GM19025 (cell line): Measurements from ENCODE around the gene ST6GALNAC2.

Experiments
- ATAC-seq: cut with Tn5 transposase; IDR thresholded peaks from one replicate; pipeline ENCODE4 v1.9.1; 2021; ENCODE audit warnings: mild to moderate bottlenecking, low read depth, moderate library complexity; ENCODE audit not compliant: unreplicated experiment

The ST6GALNAC2 gene

DNA sequence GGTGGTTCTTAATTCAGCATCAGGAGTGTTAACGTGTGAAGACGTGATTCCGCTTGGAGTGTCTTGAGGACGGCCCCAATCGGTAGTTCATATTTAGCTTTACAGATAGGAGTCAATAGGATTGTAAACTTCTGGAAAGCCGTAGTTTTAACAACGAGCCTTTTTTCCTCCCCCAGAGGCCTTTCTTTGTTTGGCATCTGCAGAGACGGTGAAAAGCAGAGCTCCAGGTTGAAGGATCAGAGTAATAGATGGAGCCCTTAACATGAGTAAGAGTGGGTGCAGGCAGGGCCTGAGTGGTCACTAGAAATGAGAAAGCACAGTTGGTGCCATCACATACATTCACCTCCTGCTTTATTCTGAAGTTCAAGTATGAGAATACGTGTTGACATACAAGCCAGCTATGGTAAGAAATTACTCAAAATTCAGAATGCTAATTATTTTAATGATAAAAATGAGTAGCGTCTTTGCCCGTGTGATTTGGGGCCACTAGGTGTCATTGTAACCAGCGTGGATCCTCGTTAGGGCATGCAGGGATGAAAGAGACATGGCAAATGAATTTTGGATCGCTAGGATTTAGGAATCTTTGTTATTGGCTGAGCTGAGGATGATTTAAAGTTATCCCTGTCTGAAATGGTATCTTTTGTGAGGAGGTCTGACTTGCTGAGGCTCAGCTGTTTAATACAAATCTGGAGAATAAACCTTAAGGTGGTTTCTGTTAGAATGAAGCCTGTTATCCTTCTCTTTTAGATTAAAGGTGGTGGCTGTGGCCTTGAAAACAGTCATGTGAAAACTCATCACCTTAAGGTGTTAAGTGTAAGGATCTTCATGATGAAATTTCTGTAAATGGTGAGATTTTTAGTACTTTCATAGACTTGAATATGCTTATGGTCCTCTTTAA, 27.2 kb downstream of the ST6GALNAC2 start:
- ATAC-seq: no peak

DNA sequence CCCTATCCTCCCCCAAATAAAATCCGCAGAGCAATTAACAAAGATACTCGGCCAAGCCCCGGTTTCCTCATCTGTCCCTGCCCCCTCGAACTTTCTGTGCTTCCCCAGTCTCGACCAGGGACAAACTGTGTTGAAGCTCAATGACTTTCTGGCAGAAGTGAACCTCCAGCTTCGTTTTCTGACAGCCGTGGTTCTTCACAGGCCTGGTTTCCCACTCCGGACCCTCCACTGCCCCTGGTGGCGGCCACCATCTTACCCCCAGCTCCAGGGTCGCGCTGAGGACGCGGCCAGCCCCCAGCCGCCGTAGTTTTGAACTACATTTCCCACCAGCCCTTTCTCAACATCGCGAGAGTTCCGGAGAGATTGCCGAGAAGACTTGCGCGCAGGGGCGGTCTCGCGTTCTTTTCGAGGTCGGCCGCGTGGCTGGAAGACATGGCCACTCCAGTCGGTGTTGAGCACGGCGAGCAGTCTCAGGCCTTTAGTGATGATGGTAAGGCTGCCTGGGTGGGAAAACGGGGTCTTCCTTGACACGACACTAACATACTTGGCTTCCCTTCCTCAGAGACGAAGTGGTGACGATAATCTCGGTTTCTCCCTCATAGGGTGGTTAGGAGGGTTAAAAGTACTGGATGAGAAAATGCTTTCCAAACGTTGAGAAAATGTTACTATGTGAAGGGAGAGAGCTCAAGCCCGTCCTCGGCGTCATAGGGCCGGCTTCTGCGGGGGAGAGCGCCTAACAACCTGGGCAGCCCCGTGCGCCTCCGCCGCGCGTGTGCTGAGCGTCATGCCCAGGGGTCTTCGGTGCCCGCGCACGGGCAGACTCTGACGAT, 28.1 kb downstream of the ST6GALNAC2 start:
- peak; percentile 83 for ATAC-seq

DNA sequence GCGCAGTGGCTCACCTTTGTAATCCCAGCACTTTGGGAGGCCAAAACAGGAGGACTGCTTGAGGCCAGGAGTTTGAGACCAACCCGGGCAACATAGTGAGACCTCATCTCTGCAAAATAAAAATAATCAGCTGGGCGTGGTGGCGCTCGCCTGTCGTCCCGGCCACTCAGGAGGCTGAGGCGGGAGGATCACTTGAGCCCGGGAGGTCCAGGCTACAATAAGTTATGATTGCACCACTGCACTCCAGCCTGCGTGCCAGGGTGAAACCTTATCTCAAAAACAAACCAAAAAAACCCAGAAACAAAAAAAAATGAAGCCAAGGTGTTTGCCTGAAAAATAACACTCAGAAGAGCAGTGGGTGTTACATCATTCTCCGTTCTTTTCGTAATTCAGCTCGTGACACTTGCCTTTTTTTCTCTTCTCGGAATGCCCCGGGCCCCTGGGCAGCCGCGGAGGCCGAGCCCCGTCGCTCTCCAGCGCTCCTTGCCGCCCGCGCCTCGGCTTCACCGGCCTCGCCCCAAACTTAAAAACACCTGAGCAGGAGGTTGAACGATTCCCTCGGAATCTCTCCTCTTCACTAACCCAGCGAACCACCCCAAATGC, 28.8 kb downstream of the ST6GALNAC2 start:
- ATAC-seq: no peak

DNA sequence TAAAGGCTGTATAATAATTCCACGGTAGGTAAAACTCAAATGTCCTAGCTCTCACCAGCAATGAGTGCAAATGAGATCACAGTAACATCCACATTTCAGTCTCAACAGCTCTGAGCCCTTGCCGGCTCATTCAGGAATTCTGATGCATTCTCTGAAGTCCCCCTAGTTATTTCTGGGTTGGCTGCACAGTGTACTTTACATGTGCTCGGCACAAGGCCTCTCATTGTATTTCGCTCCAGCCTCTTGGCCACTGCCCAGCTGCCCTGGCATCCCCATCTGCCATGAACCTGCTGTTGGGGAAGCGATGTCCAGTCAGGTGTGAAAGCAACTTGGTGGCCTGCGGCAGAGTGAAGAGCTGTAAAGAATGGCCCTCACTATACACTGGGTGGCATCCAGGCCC, 31.5 kb downstream of the ST6GALNAC2 start:
- ATAC-seq: no peak

DNA sequence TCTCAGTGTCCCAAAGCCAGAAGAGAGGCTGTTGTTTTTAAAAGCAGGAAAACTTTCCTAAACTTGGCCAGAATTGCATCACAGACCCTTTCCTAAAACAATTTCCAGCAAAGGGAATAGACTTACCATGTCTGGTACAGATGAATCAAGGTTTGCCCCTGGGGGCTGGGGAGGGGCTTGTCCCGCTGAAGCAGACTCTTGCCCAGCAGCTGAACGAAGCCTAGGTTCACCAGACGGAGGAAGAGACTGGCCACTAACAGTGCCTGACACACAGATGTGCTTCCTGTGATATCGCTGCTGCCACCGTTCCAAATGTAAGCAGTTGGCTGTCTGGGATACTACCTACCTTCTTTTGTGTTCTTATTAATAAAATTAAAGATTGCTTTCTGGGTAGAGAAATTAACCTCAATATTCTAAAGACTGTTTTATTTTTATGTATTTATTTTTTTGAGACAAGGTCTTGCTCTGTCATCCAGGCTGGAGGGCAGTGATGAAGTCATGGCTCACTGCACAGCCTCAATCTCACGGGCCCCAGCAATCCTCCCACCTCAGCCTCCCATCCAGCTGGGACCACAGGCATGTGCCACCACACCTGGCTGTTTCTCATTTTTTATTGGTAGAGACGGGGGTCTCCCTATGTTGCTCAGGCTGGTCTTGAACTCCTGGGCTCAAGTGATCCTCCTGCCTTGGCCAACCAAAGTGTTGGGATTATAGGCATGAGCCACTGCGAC, 32.3 kb downstream of the ST6GALNAC2 start:
- no peak for ATAC-seq

DNA sequence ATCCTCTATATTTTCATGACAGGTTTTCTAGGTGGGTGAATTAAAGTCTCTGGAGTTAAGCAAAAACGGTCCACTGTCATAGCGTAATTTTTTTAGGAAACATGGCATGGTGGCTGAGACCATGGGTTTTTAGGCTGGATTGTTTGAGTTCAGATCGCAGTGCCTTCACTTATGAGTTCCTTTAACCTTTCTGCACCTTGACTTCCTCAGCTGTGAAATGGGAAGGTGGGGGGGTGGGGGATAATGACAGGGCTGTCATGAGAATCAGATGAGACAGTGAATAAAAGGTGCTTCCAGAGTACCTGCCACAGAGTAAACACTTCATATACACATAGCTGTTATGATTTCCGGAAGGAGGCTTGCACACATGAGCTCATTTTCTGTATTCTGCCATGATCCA, 34.0 kb downstream of the ST6GALNAC2 start:
- ATAC-seq: no peak

DNA sequence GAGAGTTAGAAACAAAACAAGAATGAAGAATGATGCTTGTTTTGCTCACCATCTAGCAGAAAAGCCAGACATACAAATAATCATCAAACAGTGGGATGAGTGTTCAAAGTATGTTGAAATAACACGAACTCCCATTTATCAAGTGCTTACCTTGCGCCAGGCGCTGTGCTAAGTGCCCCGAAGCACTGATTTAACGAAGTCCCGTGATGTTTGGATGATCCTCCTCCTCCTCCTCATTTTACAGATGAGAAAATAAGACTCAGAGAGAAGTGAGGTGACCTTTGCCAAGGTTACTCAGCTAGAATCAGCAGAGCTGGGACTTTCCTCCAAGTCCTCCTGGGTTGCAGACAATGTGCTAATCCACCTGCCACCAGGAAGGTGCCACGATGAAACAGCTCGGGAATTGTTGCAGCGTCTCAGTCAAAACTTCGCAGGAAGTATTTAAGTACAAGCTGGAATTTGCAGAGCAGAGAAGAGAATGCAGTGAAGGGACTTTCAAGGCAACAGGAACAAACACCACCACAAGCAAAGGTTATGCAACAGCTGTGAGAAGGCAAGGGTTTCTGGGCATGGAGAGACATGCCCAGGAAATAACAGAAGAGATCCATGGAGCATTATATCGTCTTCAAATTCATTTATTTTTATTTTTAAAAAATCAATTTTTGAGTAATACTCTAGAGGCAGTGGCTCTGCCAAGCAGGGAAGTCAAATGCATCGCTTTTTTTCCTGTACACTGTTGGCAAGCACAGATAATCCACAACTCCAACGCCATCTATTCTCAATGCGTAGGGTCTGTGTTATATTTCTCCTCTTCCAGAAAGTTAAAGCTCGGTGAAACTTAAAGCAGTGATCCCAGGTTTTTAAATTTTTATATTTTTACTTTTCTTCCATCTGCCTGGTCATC, 34.7 kb downstream of the ST6GALNAC2 start:
- no peak for ATAC-seq

DNA sequence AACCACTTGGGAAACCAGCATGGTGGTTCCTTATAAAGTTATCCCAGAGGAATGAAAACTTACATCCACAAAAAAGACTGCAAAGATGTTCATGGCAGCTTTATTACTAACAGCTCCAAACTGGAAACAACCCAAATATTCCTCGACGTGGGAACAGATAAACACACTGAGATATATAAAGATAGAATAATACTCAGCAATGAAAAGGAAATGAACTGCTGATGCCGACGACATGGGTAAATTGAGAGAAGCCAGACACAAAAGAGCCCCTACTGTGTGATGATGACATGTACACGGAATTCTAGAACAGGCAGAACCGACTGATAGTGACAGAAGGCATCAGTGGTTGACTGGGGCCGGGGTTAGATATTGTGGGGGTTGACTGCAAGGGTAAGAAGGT, 36.1 kb downstream of the ST6GALNAC2 start:
- no peak for ATAC-seq

DNA sequence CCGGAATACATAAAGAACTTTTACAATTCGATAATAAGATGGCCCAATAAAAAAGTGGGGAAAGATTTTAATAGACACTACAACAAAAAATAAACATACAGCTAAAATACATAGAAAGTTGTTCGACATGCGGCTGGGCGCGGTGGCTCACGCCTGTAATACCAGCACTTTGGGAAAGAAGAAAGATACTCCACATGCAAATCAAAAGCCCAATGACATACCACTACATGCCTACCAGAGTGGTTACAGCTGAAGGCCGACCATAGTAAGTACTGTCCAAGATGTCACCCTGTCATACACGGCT, 36.5 kb downstream of the ST6GALNAC2 start:
- ATAC-seq: no peak

DNA sequence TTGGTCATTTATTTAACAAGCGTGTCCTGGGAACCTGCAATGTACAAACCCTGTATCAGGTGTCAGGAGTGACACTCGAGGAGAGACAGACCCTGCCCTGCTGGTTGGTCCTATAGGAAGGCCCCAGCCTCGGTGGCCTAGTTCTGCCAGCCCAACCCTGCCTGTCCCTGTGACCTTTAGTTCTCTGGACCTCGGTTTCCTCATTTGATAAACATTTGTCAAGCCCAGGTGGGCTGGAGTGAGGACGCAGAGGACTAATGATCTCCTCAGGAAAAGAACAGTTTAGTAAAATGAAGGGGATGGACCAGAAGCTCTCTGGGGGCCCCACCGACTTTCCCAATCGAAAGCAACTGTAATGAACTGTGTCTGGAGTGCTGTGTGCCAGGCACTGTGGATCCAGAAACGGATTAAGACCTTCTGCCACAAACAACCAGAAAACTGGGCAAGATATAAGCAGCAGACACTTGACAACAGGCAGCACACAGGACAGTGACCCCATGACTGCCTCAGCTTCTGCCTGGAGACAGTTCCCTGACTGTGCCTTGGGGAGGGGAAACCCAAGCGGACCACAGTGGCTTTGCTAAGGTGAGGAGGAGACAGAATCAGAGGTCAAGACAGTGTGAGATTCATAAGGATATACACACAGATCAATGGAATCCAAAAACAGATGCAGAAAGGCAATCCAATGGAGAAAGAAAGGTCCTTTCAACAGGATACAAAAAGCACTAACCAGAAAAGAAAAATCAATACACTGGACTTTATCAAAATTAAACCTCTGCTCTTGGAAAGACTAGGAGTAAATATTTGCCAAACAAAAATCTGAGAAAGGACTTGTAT, 37.1 kb downstream of the ST6GALNAC2 start:
- no peak for ATAC-seq

DNA sequence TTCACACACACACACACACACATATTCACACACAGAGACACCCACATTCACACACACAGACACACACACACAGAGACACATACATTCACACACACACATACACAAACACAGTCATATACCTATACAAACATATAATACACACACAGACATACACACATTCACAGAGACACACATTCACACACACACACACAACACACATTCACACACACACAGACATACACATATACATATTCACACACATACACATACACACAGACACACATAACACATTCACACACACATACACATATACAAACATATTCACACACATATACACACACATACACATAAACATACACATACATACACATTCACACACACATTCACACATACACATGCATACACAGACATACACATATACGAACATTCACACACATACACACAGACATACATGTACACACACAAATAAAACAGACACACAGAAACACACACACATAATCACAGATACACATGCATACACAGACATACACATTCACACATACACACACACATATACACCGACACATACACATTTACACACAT, 37.9 kb downstream of the ST6GALNAC2 start:
- ATAC-seq: no peak

DNA sequence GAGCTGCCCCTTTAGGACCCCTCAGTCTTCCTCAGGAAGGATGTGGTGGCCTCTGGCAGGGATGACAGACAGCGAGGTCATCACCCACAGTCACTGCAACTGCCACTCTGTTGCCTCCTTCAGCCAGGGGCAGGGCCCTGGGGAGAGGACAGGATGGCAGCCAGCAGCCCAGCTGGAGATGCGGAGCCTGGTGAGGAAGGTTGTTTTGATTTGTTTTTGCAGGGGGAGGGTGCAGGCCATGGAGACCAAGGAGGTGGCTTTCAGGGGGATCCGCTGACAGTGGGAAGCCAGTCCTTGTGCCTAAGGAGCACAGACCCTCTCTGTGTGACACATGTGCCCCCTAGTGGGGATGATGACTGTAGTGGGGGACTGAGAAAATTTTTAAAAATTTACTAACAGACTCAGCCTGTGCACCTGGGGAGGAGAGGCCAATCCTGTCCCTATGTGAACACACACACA, 38.4 kb downstream of the ST6GALNAC2 start:
- no peak for ATAC-seq

DNA sequence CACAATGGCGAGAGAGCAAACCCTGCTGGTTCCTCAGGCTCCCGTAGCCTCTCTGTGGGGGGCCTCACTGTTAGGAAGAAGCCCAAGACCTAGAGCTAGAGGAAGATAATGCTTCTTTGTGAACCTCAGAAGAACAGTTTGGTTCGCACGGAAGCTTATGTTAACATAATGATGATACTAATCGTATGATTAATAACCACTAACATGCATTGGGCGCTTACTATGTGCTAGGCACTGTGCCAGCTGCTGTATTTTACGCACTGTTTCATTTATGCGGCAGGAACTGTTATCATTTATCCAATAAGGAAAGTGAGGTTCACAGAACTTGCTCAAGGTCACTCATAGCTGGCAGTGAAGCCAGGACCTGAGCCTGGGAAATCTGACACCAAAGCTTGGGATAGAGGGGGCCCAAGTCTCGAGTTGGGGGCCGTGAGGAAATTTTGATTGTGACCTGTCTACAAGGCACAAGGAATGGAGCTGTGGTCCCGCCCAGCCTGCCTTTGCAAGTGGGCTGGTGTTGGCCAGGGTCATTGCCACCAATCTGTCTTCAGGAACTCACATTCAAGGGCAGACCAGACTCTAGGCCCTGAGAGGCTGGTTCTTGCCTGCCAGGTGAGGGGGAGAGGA, 39.0 kb downstream of the ST6GALNAC2 start:
- ATAC-seq: no peak

DNA sequence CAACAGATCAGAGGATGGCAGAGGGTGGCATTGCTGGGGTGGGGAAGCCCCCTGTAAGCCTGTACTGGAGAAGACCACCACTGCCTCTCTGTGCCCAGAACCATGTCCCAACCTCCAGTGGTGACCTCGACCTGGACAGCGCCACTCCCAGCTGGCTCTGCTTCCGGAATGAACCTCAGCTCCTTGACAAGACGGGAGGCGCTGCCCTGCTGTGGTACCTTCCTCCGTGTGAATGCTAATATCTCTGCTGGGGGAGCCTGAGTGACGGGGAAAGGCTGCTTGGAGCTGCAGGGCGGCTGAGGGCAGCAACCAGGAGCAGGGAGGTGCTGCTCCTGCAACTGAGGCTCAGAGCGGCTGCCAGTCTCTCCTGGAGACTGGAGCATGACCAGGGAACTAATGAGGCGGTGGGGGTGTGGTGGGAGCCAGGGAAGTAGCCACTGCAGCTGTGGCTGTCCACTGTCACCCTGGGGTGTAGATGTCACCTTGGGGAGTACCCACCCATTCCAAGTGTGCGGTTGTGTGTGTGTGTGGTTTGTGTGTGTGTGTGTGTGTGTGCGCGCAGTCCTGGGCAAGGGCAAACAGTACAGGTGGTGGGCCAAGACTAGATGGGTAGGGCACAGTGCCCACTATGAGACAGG, 39.6 kb downstream of the ST6GALNAC2 start:
- no peak for ATAC-seq

DNA sequence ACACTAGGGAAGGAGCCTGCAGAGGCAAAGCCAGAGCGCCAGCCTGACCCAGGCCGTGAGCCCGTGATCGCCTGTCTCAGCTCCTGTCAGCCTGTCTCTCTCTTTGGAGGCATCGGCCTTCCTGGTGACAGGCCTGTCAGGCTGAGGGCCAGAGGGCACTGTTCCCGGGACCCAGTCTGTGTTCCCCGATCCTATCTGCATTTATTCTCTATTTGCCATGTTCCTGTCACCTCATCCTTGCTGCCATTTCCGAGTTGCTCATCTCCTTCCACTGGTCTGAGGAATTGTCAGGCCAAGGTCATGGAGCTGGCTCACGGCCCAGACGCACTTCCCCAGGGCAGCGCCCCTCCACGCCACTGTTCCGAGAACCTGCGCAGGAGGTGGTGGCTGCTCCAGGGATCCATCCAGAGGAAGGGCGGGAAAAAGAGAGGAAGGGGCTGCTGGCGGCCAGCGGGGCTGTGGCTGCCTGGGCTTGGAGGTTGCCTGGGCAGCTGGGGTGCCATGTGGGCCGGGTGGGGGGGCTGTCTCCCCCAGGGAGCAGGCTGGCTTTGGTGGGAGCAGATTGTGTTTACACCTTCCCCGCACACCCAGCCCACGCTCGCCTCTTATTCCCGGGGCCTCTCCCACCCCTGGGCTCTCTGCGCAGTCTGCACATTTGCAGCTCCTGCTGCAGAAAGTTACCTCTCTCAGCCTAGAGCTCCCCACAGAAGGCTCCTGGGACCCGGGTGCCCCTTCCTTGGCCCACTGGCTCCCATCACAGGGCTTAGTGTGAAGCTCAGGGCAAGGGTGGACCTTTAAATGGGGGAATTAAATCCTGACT, 40.9 kb downstream of the ST6GALNAC2 start:
- ATAC-seq: no peak

DNA sequence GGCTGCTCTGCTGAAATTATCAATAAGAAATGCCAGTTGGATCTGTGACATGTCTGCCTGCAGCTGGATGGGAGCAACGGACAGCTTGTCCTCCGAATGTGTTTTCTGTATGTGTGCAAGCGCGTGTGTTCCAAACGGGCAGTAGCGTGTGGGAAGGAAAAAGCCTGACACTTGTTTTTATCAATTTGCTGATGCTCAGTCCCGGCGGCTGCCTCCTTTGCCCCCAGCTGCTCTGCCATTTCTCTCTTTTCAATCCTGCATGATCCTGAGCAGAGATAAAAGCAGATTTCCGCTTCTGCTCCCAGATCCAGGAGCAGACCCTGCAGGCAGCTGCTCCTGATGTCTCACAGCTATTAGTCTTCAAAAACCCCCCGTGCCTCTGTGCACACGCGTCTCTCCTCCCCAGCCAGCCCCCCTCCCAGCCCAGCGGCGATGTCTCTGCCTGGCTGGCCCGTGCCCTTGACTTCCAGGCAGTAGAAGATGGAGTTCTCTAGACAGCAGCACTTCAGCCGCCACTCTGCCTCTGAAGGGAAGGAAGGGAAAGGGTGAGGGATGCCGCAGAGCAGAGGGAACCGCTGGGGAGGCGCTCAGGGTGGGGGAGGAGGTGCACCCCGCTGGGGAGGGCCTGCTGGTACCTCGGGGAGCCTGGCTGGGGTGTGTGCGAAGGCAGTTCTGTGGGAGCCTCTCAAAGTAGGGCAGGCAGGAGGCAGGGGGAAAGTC, 41.7 kb downstream of the ST6GALNAC2 start:
- ATAC-seq: no peak
